Mesodermal cell (in vitro differentiated cells): ENCODE data around the gene CYP3A7.

Experiments
- H3K27ac ChIP-seq: 2 replicates; pipeline ENCODE4 v1.7.0; 2013; ENCODE audit warnings: mild to moderate bottlenecking, low read depth, low read length, moderate library complexity; ENCODE audit not compliant: severe bottlenecking
- H3K36me3 ChIP-seq: 2 replicates; pipeline ENCODE4 v1.7.1; 2013; ENCODE audit warnings: mild to moderate bottlenecking, low read length, moderate library complexity; ENCODE audit not compliant: control insufficient read depth, insufficient read depth
- H3K4me1 ChIP-seq: one replicate; pipeline ENCODE4 v1.7.1; 2013; ENCODE audit warnings: mild to moderate bottlenecking, low read length; ENCODE audit not compliant: insufficient read depth, control insufficient read depth, poor library complexity, severe bottlenecking
- H3K4me3 ChIP-seq: 2 replicates; pipeline ENCODE4 v1.7.0; 2013; ENCODE audit warnings: low read length, control low read depth, mild to moderate bottlenecking; ENCODE audit not compliant: insufficient read depth, poor library complexity, severe bottlenecking; ENCODE audit errors: extremely low read depth
- H3K9me3 ChIP-seq: 2 replicates; pipeline ENCODE4 v1.7.1; 2013; ENCODE audit warnings: mild to moderate bottlenecking, low read length, moderate library complexity; ENCODE audit not compliant: control insufficient read depth
- WGBS, 2 experiments: methylation state at CpG; one replicate each; pipeline ENCODE4 v1.1.5; 2013; ENCODE audit warnings: missing lambda C conversion rate in 2 of 2; ENCODE audit not compliant: insufficient coverage in 2 of 2; 5-methylcytosine and 5-hydroxymethylcytosine counted together

CYP3A7 gene

GRCh38 chr7:99679400-99680191 is 55.4 kb downstream of the CYP3A7 start, which contains the start of gene CYP3A5:
TSS of gene CYP3A5 (minus strand) at chr7:99679996. CDS start at chr7:99679896, 100 bp downstream.
- Histone ChIP-seq H3K36me3 (no peaks in the 10 kb centered on the region), H3K4me3 (no peak within 1 kb of the TSS), H3K27ac (no peak within 1 kb of the TSS), H3K9me3 (no peaks in the 10 kb centered on the region), H3K4me1 (peaks cover 7% of the 10 kb centered on the region)
- 90 to 96% methylated on average over 4 to 6 of the region's 10 CpGs for WGBS, 2 experiments

DNA sequence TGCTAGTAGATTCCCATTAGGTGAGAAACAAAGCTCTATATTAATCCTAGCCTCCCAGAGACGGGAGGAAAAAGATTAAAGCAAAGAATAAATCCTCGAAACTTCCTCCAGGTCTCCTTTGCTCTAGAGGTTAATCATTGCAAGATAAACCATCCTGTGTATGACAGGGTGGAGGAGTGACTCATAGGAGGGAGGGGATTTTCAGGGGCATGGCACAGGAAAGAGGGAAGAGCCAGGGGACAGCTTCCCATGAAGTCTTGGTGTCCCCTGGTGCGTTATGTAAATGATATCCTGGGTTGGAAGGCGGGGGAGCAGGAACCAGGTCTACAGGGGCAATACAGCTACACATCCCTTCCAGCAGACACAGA is 56.0 kb downstream of the CYP3A7 start:
- H3K4me1 ChIP-seq = peaks cover 7% of the 10 kb centered on the region
- no peak overlapping the region for H3K27ac ChIP-seq
- H3K9me3 ChIP-seq = no peaks in the 10 kb centered on the region
- H3K36me3 ChIP-seq = no peaks in the 10 kb centered on the region
- WGBS, 2 experiments = 70% methylated on average over 2 of the region's 4 CpGs; no CpG with 5 or more reads in 1 of the 2 experiments
- no peak overlapping the region for H3K4me3 ChIP-seq

DNA sequence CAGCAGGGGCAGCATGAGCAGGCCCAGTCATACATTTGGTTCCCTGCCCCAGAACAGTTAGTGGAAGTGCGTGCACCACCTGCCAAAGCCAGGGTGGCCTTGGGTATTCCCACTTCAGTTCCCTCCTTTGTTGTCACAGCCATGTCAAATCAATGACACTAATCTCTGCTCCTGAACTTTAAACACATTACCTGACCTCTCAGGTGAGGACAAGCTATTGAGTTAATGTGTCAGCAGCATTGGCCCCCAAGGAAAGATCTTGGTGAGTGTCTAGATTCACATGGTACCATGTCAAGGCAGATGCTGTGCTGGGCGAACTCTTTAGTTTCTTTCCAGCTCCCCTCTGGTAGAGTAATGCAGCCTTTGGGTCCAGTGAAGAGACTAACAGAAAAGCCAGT is 57.3 kb downstream of the CYP3A7 start:
- no peaks in the 10 kb centered on the region for H3K36me3 ChIP-seq
- no peak overlapping the region for H3K4me3 ChIP-seq
- H3K4me1 ChIP-seq = peaks cover 7% of the 10 kb centered on the region
- H3K27ac ChIP-seq = no peak overlapping the region
- no peaks in the 10 kb centered on the region for H3K9me3 ChIP-seq
- 84 to 93% methylated on average over 2 of the region's 2 CpGs for WGBS, 2 experiments

DNA sequence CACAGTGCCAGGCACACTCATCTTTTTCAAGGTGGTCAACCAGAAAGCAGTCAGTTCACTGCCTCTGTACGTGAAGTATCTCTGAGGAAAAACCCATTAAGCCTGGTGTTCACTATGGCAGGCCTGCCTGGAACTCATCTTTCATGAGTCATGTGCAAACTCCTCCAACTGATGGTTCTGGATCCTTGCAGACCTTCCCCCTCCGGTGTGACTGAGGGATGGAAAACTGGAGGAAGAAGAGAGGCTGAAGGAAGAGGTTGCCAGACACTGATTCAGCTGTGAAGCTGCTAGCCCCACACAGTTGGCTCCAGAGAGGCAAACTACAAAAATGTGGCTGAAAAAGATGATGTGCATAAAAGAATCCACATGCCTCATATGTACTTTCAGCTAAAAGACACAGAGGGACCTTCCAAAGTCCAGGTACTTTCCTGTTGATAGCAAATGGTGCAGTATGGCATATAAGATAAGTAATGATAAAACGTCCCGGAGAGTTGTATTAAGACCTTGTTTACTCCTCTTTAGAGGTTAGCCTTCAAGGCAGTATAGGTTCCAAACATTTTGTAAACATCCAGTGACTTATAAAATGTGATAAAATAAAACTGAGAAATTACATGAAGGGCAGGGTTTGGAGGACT is 57.9 kb downstream of the CYP3A7 start:
- H3K4me1 ChIP-seq = peaks cover 7% of the 10 kb centered on the region
- H3K9me3 ChIP-seq = no peaks in the 10 kb centered on the region
- no peak overlapping the region for H3K27ac ChIP-seq
- H3K36me3 ChIP-seq = no peaks in the 10 kb centered on the region
- no peak overlapping the region for H3K4me3 ChIP-seq
- WGBS, 2 experiments = 88 to 92% methylated on average over 1 to 4 of the region's 4 CpGs

GRCh38 chr7:99674995-99675742 is 59.8 kb downstream of the CYP3A7 start:
- no peaks in the 10 kb centered on the region for H3K9me3 ChIP-seq
- WGBS, 2 experiments = 89 to 96% methylated on average over 2 of the region's 2 CpGs
- no peaks in the 10 kb centered on the region for H3K36me3 ChIP-seq
- H3K27ac ChIP-seq = no peak overlapping the region
- no peak overlapping the region for H3K4me3 ChIP-seq
- peaks cover 7% of the 10 kb centered on the region for H3K4me1 ChIP-seq

- Histone ChIP-seq H3K9me3 (no peaks in the 10 kb centered on the region), H3K4me3 (no peak overlapping the region), H3K36me3 (no peaks in the 10 kb centered on the region), H3K4me1 (peaks cover 3% of the 10 kb centered on the region), H3K27ac (no peak overlapping the region)
- WGBS, 2 experiments = 90 to 93% methylated on average over 6 to 7 of the region's 7 CpGs
Observed at GRCh38 chr7:99672573-99672972, 62.4 kb downstream of the CYP3A7 start.

- Histone ChIP-seq H3K4me3 (no peak overlapping the region), H3K27ac (no peak overlapping the region), H3K9me3 (no peaks in the 10 kb centered on the region), H3K36me3 (no peaks in the 10 kb centered on the region), H3K4me1 (no peaks in the 10 kb centered on the region)
- 90 to 96% methylated on average over 2 of the region's 3 CpGs for WGBS, 2 experiments
Observed at GRCh38 chr7:99669782-99670181, 65.2 kb downstream of the CYP3A7 start.

GRCh38 chr7:99668541-99668940 is 66.5 kb downstream of the CYP3A7 start:
- H3K4me3 ChIP-seq = no peak overlapping the region
- H3K27ac ChIP-seq = no peak overlapping the region
- no peaks in the 10 kb centered on the region for H3K9me3 ChIP-seq
- 96 to 97% methylated on average over 5 to 6 of the region's 8 CpGs for WGBS, 2 experiments
- H3K36me3 ChIP-seq = no peaks in the 10 kb centered on the region
- H3K4me1 ChIP-seq = no peaks in the 10 kb centered on the region

- Histone ChIP-seq H3K9me3 (no peaks in the 10 kb centered on the region), H3K27ac (no peak overlapping the region), H3K4me1 (no peaks in the 10 kb centered on the region), H3K4me3 (no peak overlapping the region), H3K36me3 (no peaks in the 10 kb centered on the region)
- 88% methylated on average over 2 of the region's 2 CpGs; no CpG with 5 or more reads in 1 of the 2 experiments for WGBS, 2 experiments
Observed at GRCh38 chr7:99667179-99667578, 67.8 kb downstream of the CYP3A7 start.

DNA sequence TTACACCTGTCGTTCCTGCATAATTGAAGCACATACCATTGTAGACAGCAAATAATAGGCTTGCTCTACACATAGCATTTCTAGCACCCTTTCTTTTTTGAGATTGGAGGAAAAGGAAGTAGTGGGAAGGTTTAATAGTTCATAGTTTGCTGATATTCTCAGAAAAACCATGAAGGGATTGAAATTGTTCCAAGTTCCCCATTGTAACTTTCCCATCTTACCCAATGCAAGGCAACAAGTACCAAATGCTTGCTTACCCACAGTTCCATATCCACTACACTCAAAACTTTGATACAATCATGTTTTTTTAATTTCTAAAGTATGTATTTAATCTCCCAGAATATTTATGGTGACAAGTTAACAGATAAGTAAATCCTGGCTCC is 69.0 kb downstream of the CYP3A7 start:
- no peaks in the 10 kb centered on the region for H3K36me3 ChIP-seq
- no peaks in the 10 kb centered on the region for H3K4me1 ChIP-seq
- no peaks in the 10 kb centered on the region for H3K9me3 ChIP-seq
- no peak overlapping the region for H3K4me3 ChIP-seq
- WGBS, 2 experiments = no CpG with 5 or more reads among the region's 1 CpG
- no peak overlapping the region for H3K27ac ChIP-seq
